Calu3 (cell line): ENCODE data around the gene EEIG2. TPM values are rescaled to one million over a fixed set of nuclear protein-coding genes. Genes with fewer than 3 reads are reported as not detected.

Experiments
- BruUV-seq: library from RNA; stranded (reverse); fragments of 400-500 nt; replicated peaks from 2 replicates; lab custom pipeline; 2021; lab: Mats Ljungman, UMichigan
- CTCF ChIA-PET: fragments of 300-600 bp; sonication (Branson Sonifier 250); formaldehyde crosslinking; loops from one replicate; lab custom pipeline; 2022; ENCODE audit warnings: antibody characterized with exemption; lab: Charles Lee
- DNase-seq: peaks from one replicate; pipeline ENCODE4 v3.0.0; 2022
- H3K27ac Mint-ChIP-seq: one replicate; pipeline ENCODE4 v1.8.0; 2022; ENCODE audit warnings: mixed read lengths; ENCODE audit not compliant: unreplicated experiment
- H3K27me3 Mint-ChIP-seq: one replicate; pipeline ENCODE4 v1.8.0; 2022; ENCODE audit warnings: mixed read lengths; ENCODE audit not compliant: unreplicated experiment
- H3K36me3 Mint-ChIP-seq: one replicate; pipeline ENCODE4 v1.8.0; 2022; ENCODE audit warnings: mild to moderate bottlenecking, moderate library complexity, mixed read lengths; ENCODE audit not compliant: insufficient read depth, unreplicated experiment
- H3K4me1 Mint-ChIP-seq: one replicate; pipeline ENCODE4 v1.8.0; 2022; ENCODE audit warnings: mild to moderate bottlenecking, low read depth, mixed read lengths; ENCODE audit not compliant: unreplicated experiment
- H3K4me3 Mint-ChIP-seq: one replicate; pipeline ENCODE4 v1.8.0; 2022; ENCODE audit warnings: mild to moderate bottlenecking, low read depth, moderate library complexity, mixed read lengths; ENCODE audit not compliant: unreplicated experiment
- H3K9me3 Mint-ChIP-seq: one replicate; pipeline ENCODE4 v1.8.0; 2022; ENCODE audit warnings: low read depth, mixed read lengths; ENCODE audit not compliant: unreplicated experiment
- CTCF ChIP-seq: fragments of 200-600 bp; IDR thresholded peaks from one replicate; pipeline ENCODE4 v1.8.0; 2022; ENCODE audit warnings: antibody characterized with exemption; ENCODE audit not compliant: unreplicated experiment
- intact Hi-C: fragments of 100-400 bp; cut with micrococcal nuclease; formaldehyde crosslinking; loops from one replicate; pipeline ENCODE4 v1.10.0; 2022; ENCODE audit not compliant: unreplicated experiment
- total RNA-seq: library from RNA; stranded (reverse); gene quantifications from 2 replicates; pipeline ENCODE4 v1.2.3, GENCODE V29; 2022

Gene EEIG2
- total RNA-seq, 1 experiment from 2014 or later: 13.6 TPM

DNA sequence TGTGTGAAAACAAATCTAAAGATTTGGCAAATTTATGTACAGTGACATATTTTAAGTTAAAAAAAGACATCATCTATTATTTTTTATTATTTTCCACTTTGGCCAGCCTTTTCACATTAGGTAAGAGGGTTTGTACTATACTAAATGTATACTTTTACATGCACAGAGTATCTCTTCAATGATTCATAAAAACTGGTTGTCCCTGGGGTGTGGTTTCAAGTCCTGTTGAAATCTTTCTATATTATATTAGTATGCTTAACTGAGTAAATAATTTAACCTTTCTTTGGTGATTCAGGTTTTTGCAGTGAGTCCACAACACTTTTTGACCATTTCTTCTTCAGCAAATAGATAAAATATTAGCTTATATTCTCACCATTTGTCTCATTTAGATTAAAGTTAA lies 45.7 kb downstream of the EEIG2 start:
- no peaks in the 10 kb centered on the region for H3K27me3 Mint-ChIP-seq
- H3K4me1 Mint-ChIP-seq: no peaks in the 10 kb centered on the region
- no TSS peak for BruUV-seq
- no peak overlapping the region for H3K4me3 Mint-ChIP-seq
- CTCF ChIA-PET: no interaction called here
- no peak overlapping the region for H3K27ac Mint-ChIP-seq
- no peak for DNase-seq
- no peaks in the 10 kb centered on the region for H3K9me3 Mint-ChIP-seq
- TF ChIP-seq CTCF: no peak
- intact Hi-C loops: no loop called here
- no peaks in the 10 kb centered on the region for H3K36me3 Mint-ChIP-seq

DNA sequence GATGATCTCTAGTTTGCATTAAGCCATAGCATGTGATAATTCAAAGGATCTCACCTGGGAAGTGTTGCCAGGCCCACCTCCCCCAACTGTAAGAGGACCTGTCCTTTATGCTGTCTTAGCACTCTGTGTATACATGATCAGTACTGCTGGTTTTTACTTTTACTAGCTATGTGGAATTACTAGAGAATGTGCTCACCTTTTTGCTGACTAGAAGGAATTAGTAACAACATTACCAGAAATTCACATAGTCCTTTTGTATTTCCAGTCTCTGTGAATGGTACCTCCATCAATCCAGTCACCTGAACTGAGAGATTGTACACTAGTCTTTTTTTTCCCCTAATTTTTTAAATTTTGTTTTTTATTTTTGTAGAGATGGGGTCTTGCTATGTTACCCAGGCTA lies 46.6 kb downstream of the EEIG2 start:
- TF ChIP-seq CTCF: no peak
- Mint-ChIP-seq H3K4me3 (no peak overlapping the region), H3K27ac (no peak overlapping the region), H3K27me3 (no peaks in the 10 kb centered on the region), H3K4me1 (no peaks in the 10 kb centered on the region), H3K36me3 (no peaks in the 10 kb centered on the region), H3K9me3 (no peaks in the 10 kb centered on the region)
- intact Hi-C loops: no loop called here
- CTCF ChIA-PET: no interaction called here
- BruUV-seq: no TSS peak
- DNase-seq: no peak

DNA sequence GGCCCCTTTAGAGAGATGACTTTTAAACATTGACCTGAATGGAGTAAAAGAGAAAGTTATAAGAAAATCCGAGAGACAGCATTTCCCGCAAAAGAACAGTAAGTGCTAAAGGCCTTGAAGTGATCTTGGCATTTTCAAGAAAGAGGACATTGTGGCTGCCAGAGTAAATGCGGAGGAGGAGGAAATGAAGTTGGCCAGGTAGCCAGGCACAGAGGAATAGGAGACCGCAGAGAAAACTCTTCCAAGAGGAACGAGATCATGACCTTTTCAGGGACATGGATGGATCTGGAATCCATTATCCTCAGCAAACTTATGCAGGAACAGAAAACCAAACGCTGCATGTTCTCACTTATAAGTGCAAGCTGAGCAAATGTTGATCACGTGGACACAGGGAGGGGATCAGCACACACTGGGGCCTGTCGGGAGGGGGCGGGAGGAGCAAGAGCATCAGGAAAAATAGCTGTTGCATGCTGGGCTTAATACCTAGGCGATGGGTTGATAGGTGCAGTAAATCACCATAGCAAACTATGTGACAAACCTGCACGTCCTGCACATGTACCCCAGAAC lies 49.7 kb downstream of the EEIG2 start:
- BruUV-seq: no TSS peak
- no peak for DNase-seq
- TF ChIP-seq CTCF: no peak
- H3K27me3 Mint-ChIP-seq: no peaks in the 10 kb centered on the region
- no peaks in the 10 kb centered on the region for H3K9me3 Mint-ChIP-seq
- H3K36me3 Mint-ChIP-seq: no peaks in the 10 kb centered on the region
- CTCF ChIA-PET: no interaction called here
- H3K4me1 Mint-ChIP-seq: no peaks in the 10 kb centered on the region
- intact Hi-C loops: no loop called here
- H3K27ac Mint-ChIP-seq: no peak overlapping the region
- no peak overlapping the region for H3K4me3 Mint-ChIP-seq

Other genes starting within 250 kb of the EEIG2 start
- not detected in 2 replicates for gene NBPF6, start 109.8 kb upstream of the EEIG2 start, total RNA-seq
- 9.9 and 10.6 TPM in 2 replicates for gene HENMT1, start 101.0 kb downstream of the EEIG2 start, total RNA-seq
- 45.7 and 47.6 TPM in 2 replicates for gene PRPF38B, start 132.2 kb downstream of the EEIG2 start, total RNA-seq
- not detected in 2 replicates for gene FNDC7, start 152.8 kb downstream of the EEIG2 start, total RNA-seq
- gene STXBP3, start 186.6 kb downstream of the EEIG2 start, total RNA-seq: 30.3 and 32.0 TPM in 2 replicates